ENCODE results near the gene GRB2.
"Not testable (repeated sequence)": the region's sequence is repeated elsewhere in the genome, so short reads cannot be mapped to it uniquely, and the experiment has no call there.

GRB2 gene

GRCh38 chr17:75386430-75386829, 19.0 kb downstream of the GRB2 start:
- DNase-seq = no peak
- TF ChIP-seq POLR2A (IDR thresholded peaks at IDR 0.05; ENCODE audit: low read length) = no peak
- TF ChIP-seq GATA1 (IDR thresholded peaks at IDR 0.05; ENCODE audit: low read depth, low read length) = no peak

- DNase-seq = no peak
- TF ChIP-seq POLR2A (IDR thresholded peaks at IDR 0.05; ENCODE audit: low read length) (no peak), GATA1 (IDR thresholded peaks at IDR 0.05; ENCODE audit: low read depth, low read length) (no peak)
These were observed 20.7 kb downstream of the GRB2 start for GRCh38 chr17:75384751-75385150.

GRCh38 chr17:75383842-75384195, 21.7 kb downstream of the GRB2 start:
- DNase-seq = no peak
- no peak for TF ChIP-seq POLR2A (IDR thresholded peaks at IDR 0.05; ENCODE audit: low read length)

- TF ChIP-seq POLR2A (IDR thresholded peaks at IDR 0.05; ENCODE audit: low read length) = no peak
- TF ChIP-seq GATA1 (IDR thresholded peaks at IDR 0.05; ENCODE audit: low read depth, low read length) = no peak
- no peak for DNase-seq
These were observed 24.7 kb downstream of the GRB2 start for GRCh38 chr17:75380750-75381149.

GRCh38 chr17:75380315-75380714, 25.2 kb downstream of the GRB2 start:
- DNase-seq = no peak
- no peak for TF ChIP-seq POLR2A (IDR thresholded peaks at IDR 0.05; ENCODE audit: low read length)
- no peak for TF ChIP-seq GATA1 (IDR thresholded peaks at IDR 0.05; ENCODE audit: low read depth, low read length)

- DNase-seq = not testable (repeated sequence)
These were observed 26.1 kb downstream of the GRB2 start for GRCh38 chr17:75379426-75379825.

- TF ChIP-seq GATA1 (IDR thresholded peaks at IDR 0.05; ENCODE audit: low read depth, low read length) (no peak), POLR2A (IDR thresholded peaks at IDR 0.05; ENCODE audit: low read length) (no peak)
- DNase-seq = no peak
These were observed 32.2 kb downstream of the GRB2 start for GRCh38 chr17:75373280-75373679.

- TF ChIP-seq POLR2A (IDR thresholded peaks at IDR 0.05; ENCODE audit: low read length) (no peak), GATA1 (IDR thresholded peaks at IDR 0.05; ENCODE audit: low read depth, low read length) (no peak)
- DNase-seq = no peak
These were observed 33.5 kb downstream of the GRB2 start for GRCh38 chr17:75371981-75372380.

GRCh38 chr17:75371339-75371738, 34.1 kb downstream of the GRB2 start:
- DNase-seq = peak in 1 of 2 experiments; percentile 20
- TF ChIP-seq POLR2A (IDR thresholded peaks at IDR 0.05; ENCODE audit: low read length) (no peak), GATA1 (IDR thresholded peaks at IDR 0.05; ENCODE audit: low read depth, low read length) (no peak)

GRCh38 chr17:75370286-75370915, 35.1 kb downstream of the GRB2 start:
- DNase-seq = no peak

GRCh38 chr17:75367838-75368789, 37.4 kb downstream of the GRB2 start:
- peak; percentile 49 to 74 for DNase-seq

More at GRCh38 chr17:75370286-75370915, 35.1 kb downstream of the GRB2 start:
- TF ChIP-seq GATA1 (IDR thresholded peaks at IDR 0.05; ENCODE audit: low read depth, low read length) (no peak), POLR2A (IDR thresholded peaks at IDR 0.05; ENCODE audit: low read length) (no peak)

- TF ChIP-seq GATA1 (IDR thresholded peaks at IDR 0.05; ENCODE audit: low read depth, low read length) = no peak
- no peak for TF ChIP-seq POLR2A (IDR thresholded peaks at IDR 0.05; ENCODE audit: low read length)
- DNase-seq = no peak
These were observed 38.2 kb downstream of the GRB2 start for GRCh38 chr17:75367312-75367711.

GRCh38 chr17:75366432-75366831, 39.0 kb downstream of the GRB2 start:
- DNase-seq = no peak
- TF ChIP-seq POLR2A (IDR thresholded peaks at IDR 0.05; ENCODE audit: low read length) (no peak), GATA1 (IDR thresholded peaks at IDR 0.05; ENCODE audit: low read depth, low read length) (no peak)

- no peak for DNase-seq
- no peak for TF ChIP-seq GATA1 (IDR thresholded peaks at IDR 0.05; ENCODE audit: low read depth, low read length)
- no peak for TF ChIP-seq POLR2A (IDR thresholded peaks at IDR 0.05; ENCODE audit: low read length)
These were observed 39.6 kb downstream of the GRB2 start for GRCh38 chr17:75365931-75366275.

Data from erythroblast (primary cell).